PC-9 (cell line): ENCODE data around the gene AKAP5. TPM values are rescaled to one million over a fixed set of nuclear protein-coding genes. Genes with fewer than 3 reads are reported as not detected.

Experiments used
- BruUV-seq: library from RNA; stranded (reverse); fragments of 400-500 nt; replicated peaks from 2 replicates; lab custom pipeline; 2021; lab: Mats Ljungman, UMichigan
- CTCF ChIA-PET: fragments of 300-600 bp; sonication (Branson Sonifier 250); formaldehyde crosslinking; loops from one replicate; lab custom pipeline; 2022; ENCODE audit warnings: antibody characterized with exemption; lab: Charles Lee
- POLR2A ChIA-PET: fragments of 300-600 bp; sonication (Branson Sonifier 250); formaldehyde crosslinking; loops from one replicate; lab custom pipeline; 2022; ENCODE audit warnings: antibody characterized with exemption; ENCODE audit not compliant: unreplicated experiment; lab: Charles Lee
- DNase-seq, 2 experiments: peaks; one replicate each; pipeline versions ENCODE4 v3.0.0 to v3.0.0-alpha.2; 2015 to 2022; ENCODE audit warnings: mixed read lengths in 1 of 2
- H2AFZ ChIP-seq: fragments of 200-600 bp; sonication (generic); 2 replicates; pipeline ENCODE4 v1.8.1; 2017; ENCODE audit warnings: antibody characterized with exemption
- H3F3A ChIP-seq: fragments of 200-600 bp; sonication (generic); 2 replicates; pipeline ENCODE4 v1.8.1; 2017; ENCODE audit warnings: antibody characterized with exemption, mild to moderate bottlenecking, low read depth; ENCODE audit not compliant: insufficient read depth
- H3K27ac ChIP-seq: fragments of 200-600 bp; sonication (generic); 2 replicates; pipeline ENCODE4 v1.6.1; 2016; ENCODE audit warnings: mixed run types
- H3K27me3 ChIP-seq: fragments of 200-600 bp; sonication (generic); 2 replicates; pipeline ENCODE4 v1.6.1; 2016; ENCODE audit warnings: low read depth, mixed run types; ENCODE audit not compliant: insufficient read depth
- H3K36me3 ChIP-seq: fragments of 200-600 bp; sonication (generic); 2 replicates; pipeline ENCODE4 v1.6.1; 2016; ENCODE audit warnings: low read depth, mixed run types
- H3K4me1 ChIP-seq: fragments of 200-600 bp; sonication (generic); replicated peaks from 2 replicates; pipeline ENCODE4 v1.6.1; 2016; ENCODE audit warnings: mixed run types; ENCODE audit not compliant: insufficient read depth
- H3K4me2 ChIP-seq: fragments of 200-600 bp; sonication (generic); 2 replicates; pipeline ENCODE4 v1.6.1; 2017; ENCODE audit warnings: mixed run types
- H3K4me3 ChIP-seq: fragments of 200-600 bp; sonication (generic); 2 replicates; pipeline ENCODE4 v1.6.1; 2016; ENCODE audit warnings: mixed run types
- H3K79me2 ChIP-seq: fragments of 200-600 bp; sonication (generic); 2 replicates; pipeline ENCODE4 v1.6.1; 2017; ENCODE audit warnings: low read depth, mixed run types
- H3K9me2 ChIP-seq: fragments of 200-600 bp; sonication (generic); 2 replicates; pipeline ENCODE4 v1.8.1; 2017; ENCODE audit warnings: mild to moderate bottlenecking; ENCODE audit not compliant: insufficient read depth
- H3K9me3 ChIP-seq: fragments of 200-600 bp; sonication (generic); 2 replicates; pipeline ENCODE4 v1.8.1; 2016; ENCODE audit warnings: low read depth; ENCODE audit not compliant: insufficient read depth
- H4K20me1 ChIP-seq: fragments of 200-600 bp; sonication (generic); 2 replicates; pipeline ENCODE4 v1.8.1; 2017; ENCODE audit not compliant: insufficient read depth
- EZH2 ChIP-seq: fragments of 200-600 bp; sonication (generic); IDR thresholded peaks from 2 replicates; pipeline ENCODE4 v1.8.0; 2017; ENCODE audit warnings: antibody characterized with exemption, low read depth
- intact Hi-C: fragments of 100-400 bp; cut with micrococcal nuclease; formaldehyde crosslinking; loops from one replicate; pipeline ENCODE4 v1.10.0; 2022; ENCODE audit not compliant: unreplicated experiment
- total RNA-seq: library from RNA; stranded (reverse); gene quantifications from 2 replicates; pipeline ENCODE4 v1.2.3, GENCODE V29; 2021
- TF ChIP-seq, protein P1 (sequence below): fragments of 200-600 bp; sonication (generic); conservative IDR thresholded peaks from 2 replicates; pipeline ENCODE4 v1.6.1; 2017; ENCODE audit warnings: mixed run types, antibody characterized with exemption, mild to moderate bottlenecking, moderate library complexity

AKAP5 gene
- total RNA-seq, 1 experiment from 2014 or later = 0.72 TPM

DNA sequence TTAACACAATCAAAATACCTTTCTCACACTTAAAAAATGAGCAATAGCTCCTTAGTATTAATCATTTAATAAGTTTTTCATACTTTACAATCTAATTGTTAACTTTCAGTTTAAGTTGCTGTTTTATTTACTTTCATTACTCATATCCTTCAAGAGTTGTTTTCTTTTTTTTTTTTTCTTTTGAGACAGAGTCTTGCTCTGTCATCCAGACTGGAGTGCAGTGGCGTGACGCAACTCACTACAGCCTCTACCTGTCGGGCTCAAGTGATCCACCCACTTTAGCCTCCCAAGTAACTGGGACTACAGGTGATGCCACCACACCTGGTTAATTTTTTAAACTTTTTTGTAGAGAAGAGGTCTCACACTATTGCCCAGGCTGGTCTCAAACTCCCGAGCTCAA, 55.4 kb downstream of the AKAP5 start:
- DNase-seq = peak in 1 of 2 experiments; percentile 72
- Histone ChIP-seq H3K4me3 (no peak overlapping the region), H3K27me3 (no peaks in the 10 kb centered on the region), H3K9me2 (no peaks in the 10 kb centered on the region), H4K20me1 (peaks cover 33% of the 10 kb centered on the region), H3F3A (peaks cover 22% of the 10 kb centered on the region), H3K4me2 (peak overlapping the region; percentile 47), H3K79me2 (peaks cover 54% of the 10 kb centered on the region), H3K9me3 (no peaks in the 10 kb centered on the region; the same call in 1 of the 2 replicates), H2AFZ (no peak overlapping the region), H3K27ac (peak overlapping the region; percentile 55), H3K4me1 (peaks cover 12% of the 10 kb centered on the region), H3K36me3 (peaks cover 35% of the 10 kb centered on the region)
- BruUV-seq = no TSS peak
- ChIA-PET CTCF (no interaction called here), POLR2A (interaction anchor here (0.6 kb wide), 1 partner anchor 261 kb away, joined by 6 read pairs; no protein-coding TSS in a partner anchor)
- intact Hi-C loops = no loop called here
- TF ChIP-seq EZH2 = no peak
- TF ChIP-seq, protein P1, sequence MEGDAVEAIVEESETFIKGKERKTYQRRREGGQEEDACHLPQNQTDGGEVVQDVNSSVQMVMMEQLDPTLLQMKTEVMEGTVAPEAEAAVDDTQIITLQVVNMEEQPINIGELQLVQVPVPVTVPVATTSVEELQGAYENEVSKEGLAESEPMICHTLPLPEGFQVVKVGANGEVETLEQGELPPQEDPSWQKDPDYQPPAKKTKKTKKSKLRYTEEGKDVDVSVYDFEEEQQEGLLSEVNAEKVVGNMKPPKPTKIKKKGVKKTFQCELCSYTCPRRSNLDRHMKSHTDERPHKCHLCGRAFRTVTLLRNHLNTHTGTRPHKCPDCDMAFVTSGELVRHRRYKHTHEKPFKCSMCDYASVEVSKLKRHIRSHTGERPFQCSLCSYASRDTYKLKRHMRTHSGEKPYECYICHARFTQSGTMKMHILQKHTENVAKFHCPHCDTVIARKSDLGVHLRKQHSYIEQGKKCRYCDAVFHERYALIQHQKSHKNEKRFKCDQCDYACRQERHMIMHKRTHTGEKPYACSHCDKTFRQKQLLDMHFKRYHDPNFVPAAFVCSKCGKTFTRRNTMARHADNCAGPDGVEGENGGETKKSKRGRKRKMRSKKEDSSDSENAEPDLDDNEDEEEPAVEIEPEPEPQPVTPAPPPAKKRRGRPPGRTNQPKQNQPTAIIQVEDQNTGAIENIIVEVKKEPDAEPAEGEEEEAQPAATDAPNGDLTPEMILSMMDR = no peak

DNA sequence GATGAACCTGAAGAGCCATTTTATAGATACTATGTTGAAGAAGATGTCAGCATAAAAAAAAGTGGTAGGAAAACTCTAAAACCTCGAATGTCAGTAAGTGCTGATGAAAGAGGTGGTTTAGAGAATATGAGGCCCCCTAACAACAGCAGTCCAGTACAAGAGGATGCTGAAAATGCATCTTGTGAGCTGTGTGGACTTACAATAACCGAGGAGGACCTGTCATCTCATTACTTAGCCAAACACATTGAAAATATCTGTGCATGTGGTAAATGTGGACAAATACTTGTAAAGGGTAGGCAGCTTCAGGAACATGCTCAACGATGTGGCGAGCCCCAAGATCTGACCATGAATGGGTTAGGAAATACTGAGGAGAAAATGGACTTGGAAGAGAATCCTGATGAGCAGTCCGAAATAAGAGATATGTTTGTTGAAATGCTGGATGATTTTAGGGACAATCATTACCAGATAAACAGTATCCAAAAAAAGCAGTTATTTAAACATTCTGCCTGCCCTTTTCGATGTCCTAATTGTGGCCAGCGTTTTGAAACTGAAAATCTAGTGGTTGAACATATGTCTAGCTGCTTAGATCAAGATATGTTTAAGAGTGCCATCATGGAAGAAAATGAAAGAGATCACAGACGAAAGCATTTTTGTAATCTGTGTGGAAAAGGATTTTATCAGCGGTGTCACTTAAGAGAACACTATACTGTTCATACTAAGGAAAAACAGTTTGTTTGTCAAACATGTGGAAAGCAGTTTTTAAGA, 57.5 kb downstream of the AKAP5 start:
- H3K27ac ChIP-seq = no peak overlapping the region
- H3K4me2 ChIP-seq = no peak overlapping the region
- ChIA-PET CTCF (interaction anchor here (0.5 to 0.6 kb wide), 2 partner anchors 16 to 141 kb away, joined by 3 to 6 read pairs; no protein-coding TSS in a partner anchor), POLR2A (no interaction called here)
- H4K20me1 ChIP-seq = peaks cover 20% of the 10 kb centered on the region; the same call in 1 of the 2 replicates
- H3K36me3 ChIP-seq = peaks cover 35% of the 10 kb centered on the region
- no peak overlapping the region for H2AFZ ChIP-seq
- TSS peak; percentile 11 for BruUV-seq
- intact Hi-C loops = no loop called here
- H3K4me1 ChIP-seq = peaks cover 12% of the 10 kb centered on the region
- H3K9me3 ChIP-seq = no peaks in the 10 kb centered on the region; the same call in 1 of the 2 replicates
- no peaks in the 10 kb centered on the region for H3K9me2 ChIP-seq
- H3F3A ChIP-seq = peaks cover 29% of the 10 kb centered on the region
- peaks cover 35% of the 10 kb centered on the region for H3K79me2 ChIP-seq
- no peak for DNase-seq
- TF ChIP-seq EZH2 = no peak
- TF ChIP-seq, protein P1 = no peak
- no peaks in the 10 kb centered on the region for H3K27me3 ChIP-seq
- H3K4me3 ChIP-seq = no peak overlapping the region

Other genes with a start within 250 kb of the AKAP5 start
- gene ESR2, start 171.1 kb upstream of the AKAP5 start, total RNA-seq = 0.20 TPM in 1 of 2 replicates, not detected in the other
- gene MTHFD1, start 77.1 kb upstream of the AKAP5 start, total RNA-seq = 130 and 161 TPM in 2 replicates
- gene ZBTB25, start 38.3 kb downstream of the AKAP5 start, total RNA-seq = 18.6 and 22.9 TPM in 2 replicates
- gene ZBTB1, start 39.3 kb downstream of the AKAP5 start, total RNA-seq = 55.4 and 57.2 TPM in 2 replicates
- gene HSPA2, start 75.2 kb downstream of the AKAP5 start, total RNA-seq = 11.0 and 14.3 TPM in 2 replicates
- 0.35 TPM in 1 of 2 replicates, not detected in the other for gene PPP1R36, start 84.5 kb downstream of the AKAP5 start, total RNA-seq
- gene PLEKHG3, start 238.9 kb downstream of the AKAP5 start, total RNA-seq = 59.3 and 61.7 TPM in 2 replicates